NCI-H2196 treated with DMSO at 0.1 percent for 48 hours (cell line): ENCODE results near the gene EIF4E2.
"Not testable (repeated sequence)": the region's sequence is repeated elsewhere in the genome, so short reads cannot be mapped to it uniquely, and the experiment has no call there.

ENCODE experiments used
- DNase-seq: peaks from one replicate; lab custom pipeline; 2025; ENCODE audit not compliant: unreplicated experiment; lab: John Stamatoyannopoulos, UW

The EIF4E2 gene

DNA sequence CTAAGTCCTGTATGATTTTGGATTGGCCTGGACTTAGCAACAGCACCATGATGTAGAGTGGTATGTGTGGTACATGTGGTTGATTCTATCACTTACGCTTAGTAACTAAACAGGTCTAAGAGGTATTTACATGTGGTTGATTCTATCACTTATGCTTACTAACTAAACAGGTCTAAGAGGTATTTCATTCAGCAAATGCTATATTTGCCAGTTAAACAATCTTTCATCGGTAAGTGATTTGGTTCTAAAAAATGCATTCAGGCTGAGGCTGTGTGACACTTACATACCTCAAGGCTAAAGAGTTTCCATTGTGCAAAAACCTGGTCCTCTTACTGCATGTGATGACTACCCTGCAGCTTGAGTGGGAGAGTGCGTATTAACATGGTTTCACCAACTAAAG is 13.1 kb downstream of the EIF4E2 start:
- no peak for DNase-seq

DNA sequence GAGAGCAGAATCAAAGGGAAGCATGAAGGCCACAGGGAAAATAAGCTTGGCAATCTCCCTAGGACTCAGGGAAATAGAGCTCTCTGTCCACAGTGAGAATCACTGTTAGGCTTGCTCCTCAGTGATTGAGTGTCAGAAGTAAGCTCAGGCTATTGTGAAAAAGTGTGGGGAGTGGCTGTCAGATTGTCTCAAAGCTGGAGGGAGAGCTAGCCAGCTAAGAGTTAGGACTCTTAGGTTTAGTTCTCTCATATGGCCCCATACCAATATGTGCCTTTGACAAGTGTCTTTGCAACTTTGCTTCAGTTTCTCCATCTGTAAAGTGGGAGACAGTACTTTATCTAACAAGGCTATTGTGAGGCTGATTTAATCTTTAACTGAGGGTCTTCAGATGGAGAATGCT is 17.2 kb downstream of the EIF4E2 start:
- DNase-seq: no peak

DNA sequence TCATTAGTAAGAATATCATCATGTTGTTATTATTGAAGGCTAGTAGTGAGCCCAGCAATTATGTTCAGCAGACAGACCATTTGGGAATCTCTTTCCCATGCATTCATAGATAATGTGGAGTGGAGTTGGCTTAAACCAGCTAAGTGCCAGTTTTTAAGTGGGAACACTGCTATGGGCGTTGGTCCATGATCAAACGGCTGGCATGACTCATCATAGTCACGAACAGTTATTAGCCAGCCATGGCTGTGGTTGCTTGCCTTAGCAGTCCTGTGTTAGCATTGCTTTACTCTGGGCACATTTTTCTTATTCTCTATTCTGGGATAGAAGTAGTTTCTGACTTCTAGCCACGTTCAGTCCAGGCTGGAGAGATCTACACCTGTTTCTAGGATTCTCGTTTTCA is 17.7 kb downstream of the EIF4E2 start:
- no peak for DNase-seq

DNA sequence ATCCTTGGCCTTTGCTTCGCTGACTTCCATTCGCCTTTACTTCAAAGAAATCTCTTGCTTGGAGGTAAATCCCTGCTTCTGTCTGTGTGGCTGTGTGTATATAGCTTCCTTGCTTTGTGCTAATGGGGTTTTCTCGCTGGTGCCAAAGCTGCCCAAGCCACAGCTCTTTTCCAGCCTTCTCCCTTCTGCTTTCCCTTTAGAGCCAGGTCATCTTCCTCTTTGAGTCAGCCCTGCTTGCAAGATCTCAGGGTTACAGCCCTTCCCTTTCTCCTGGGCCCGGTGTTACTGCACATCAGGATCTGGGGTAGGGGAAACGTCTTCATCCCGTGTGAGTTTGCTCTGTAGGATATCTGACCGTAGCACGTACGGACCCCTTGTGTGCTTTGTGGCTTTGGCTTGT is 19.1 kb downstream of the EIF4E2 start:
- DNase-seq: no peak

DNA sequence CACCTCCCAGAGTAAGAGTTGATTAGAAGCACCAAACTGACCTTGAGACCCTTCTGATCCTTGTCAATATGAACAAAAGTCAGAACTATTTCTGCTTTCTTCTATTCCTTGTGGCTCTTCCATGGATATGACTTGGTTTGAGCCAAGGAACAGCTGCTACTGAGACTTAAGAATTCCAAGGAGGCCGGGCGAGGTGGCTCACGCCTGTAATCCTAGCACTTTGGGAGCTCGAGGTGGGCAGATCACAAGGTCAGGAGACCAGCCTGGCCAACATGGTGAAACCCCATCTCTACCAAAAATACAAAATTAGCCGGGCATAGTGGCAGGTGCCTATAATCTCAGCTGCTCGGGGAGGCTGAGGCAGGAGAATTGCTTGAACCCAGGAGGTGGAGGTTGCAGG is 20.0 kb downstream of the EIF4E2 start:
- not testable (repeated sequence) for DNase-seq

DNA sequence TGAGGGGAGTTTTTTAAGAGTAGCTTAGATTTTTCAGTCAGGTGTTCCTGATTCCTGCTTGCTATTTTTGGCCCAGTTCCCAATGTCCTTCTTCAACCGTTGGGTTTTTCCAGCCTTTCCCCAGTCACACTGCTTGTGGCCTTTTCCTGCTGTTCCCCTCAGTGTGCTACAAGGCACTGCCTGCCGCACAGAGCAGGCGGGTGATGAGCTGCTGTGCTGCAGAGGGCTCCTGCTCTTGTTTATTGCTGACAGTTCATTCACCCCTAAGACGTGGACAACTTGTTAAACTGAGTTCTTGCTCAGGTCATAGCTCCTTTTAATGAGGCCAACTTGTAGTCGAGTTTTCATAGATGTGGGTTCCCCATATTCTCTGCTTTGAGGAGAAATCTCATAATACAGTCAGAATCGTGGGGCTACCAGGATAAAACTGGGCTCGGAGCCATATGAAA is 20.6 kb downstream of the EIF4E2 start:
- no peak for DNase-seq

DNA sequence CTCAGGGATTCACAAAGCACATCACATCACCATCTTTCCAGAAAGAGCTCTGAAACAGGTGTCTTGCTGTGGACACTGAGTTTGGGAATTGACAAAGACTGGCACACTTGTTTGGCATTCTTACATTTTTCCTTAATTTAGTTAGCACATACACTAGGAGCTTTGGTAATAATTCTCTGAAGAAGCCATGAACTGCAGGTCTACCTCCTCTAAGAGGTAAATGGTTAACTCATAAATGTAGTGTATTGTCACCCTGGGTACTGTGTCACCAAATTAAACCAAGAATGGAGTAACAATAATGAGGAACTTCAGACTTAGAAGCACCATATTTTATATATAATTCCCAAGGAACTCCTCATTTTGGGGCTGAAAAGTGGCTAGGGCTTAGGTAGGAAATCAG is 22.6 kb downstream of the EIF4E2 start:
- DNase-seq: no peak

DNA sequence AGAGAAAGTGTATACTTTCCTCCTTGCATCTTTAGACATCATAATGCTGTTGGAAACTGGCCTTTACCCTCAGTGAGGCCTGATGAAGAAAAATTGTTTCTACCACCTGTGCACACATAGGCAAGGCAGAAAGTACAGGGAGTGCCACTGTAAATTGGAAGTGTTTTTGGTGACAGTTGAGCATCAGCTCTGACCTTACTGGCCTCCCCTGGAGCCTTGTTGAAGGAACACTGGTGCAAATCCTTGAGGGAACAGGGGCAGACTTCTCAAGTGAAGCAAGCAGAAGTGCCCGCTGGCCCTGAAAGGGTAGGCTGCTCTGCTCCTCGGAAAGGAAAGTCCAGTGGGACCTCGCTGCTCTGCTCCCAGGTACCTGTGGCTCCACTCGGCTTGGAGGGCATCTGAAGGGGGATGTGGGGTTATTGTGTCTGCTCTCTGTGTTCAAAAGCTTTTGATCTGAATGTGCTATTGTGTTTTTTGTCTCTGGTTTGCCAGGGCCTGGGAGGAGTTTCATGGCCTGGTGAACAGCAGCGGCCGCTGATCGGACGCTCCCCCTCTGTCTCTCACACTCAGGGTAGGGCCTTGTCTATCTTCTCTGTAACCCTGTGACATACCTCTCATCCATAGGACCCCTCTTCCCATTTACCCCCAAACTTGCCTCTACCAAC is 23.4 kb downstream of the EIF4E2 start:
- no peak for DNase-seq

DNA sequence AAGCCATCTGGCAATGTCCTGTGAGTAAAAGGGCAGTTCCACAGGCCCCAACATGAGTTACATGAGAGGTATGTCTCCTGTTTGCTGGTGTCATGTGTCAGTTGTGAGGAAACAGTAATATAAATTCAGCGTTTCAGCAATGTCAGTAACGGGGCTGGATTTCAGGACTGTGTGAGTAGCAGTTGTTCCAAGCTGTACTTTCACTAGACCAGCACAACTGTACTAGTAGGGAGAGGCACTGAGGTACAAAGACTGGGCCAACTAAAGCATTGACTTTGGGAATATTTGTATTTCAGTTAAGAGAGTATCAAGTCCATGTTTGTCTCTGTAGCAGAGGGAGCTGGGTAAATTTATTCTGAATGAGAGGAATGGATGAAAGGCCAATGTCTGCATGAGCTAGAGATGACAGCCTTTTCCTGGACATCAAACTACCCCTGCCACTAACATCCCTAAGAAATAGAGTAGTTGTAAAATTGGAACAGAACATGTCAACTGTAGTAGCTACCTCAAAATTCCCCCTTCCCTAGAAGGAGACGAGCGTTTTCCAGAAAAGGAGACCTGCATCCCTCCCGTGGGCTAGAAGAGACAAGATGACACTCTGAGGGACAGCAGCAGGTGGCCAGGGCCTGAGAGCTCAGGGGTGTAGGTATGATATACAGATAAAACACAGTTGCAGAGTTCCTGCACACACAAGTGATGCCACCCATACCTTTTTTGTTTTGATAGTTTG is 24.4 kb downstream of the EIF4E2 start:
- DNase-seq: no peak

DNA sequence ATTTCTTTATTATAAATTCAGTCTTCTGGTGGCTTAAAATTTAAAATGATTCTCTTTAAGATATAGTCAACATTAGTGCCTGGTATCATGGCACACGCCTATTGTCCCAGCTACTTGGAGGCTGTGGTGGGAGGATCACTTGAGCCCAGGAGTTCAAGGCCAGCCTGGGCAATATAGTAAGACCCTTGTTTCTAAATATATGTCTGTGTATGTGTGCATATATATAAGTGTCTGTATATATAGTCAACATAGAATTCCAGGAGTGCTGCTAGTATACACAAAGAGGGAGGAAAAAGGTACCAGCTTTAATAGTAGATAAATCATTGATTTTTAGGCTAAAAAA is 24.9 kb downstream of the EIF4E2 start:
- DNase-seq: no peak

DNA sequence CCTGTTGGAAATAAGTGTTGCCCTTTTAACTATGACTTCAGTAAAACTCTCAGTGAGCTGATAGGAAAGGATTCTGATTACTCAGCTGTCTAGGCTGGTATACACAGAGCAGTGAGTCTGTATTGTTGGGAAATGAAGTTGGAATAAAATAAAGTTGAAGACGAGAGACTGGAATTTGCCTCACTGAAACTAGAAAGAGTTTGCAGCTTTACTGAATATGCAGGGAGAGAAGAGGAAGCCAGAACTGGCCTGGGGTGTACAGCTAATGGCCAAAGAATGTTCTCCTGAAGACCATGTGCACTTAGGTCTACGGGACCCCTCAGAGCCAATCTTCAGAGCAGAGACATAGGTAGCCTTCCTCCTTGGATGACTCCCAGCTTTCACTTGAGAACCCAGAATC is 26.5 kb downstream of the EIF4E2 start:
- no peak for DNase-seq

DNA sequence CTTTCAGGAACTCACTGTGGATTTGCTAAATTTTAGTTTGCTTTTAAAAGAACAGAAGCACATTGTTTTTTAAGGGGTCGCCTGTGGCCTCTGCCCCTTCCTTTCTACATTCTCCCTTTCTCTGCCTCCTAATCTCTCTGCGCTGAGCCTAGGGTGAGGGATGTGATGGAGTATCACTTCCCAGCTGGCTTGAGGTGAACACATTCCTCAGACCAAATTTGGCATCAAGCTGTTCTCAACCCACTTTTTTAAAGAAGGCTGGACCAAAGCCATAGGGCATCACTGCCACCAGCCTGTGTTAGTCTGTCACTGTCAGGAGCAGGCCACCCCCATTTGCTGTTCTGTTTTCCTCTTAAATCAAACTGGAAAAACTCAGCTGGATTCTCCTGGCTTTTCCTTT is 27.4 kb downstream of the EIF4E2 start:
- no peak for DNase-seq

DNA sequence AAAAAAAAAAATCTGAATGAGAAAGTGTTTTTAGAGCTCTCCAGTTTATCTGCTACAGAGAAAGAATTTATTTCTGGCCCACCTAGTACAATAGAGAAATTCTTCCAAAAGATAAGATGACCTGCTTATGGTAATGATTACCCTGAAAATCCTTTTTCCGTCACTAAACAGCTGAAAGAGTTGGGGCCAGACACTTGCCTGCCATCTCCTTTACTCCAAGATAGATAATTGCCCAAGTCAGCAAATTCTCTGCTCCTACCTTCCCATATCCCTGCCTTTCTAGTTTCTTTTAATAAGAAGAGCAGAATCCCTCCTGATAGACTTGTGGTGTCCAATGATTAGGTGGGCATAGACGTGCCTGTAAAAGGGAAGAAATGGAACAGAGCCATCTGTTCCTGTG is 28.1 kb downstream of the EIF4E2 start:
- DNase-seq: no peak

DNA sequence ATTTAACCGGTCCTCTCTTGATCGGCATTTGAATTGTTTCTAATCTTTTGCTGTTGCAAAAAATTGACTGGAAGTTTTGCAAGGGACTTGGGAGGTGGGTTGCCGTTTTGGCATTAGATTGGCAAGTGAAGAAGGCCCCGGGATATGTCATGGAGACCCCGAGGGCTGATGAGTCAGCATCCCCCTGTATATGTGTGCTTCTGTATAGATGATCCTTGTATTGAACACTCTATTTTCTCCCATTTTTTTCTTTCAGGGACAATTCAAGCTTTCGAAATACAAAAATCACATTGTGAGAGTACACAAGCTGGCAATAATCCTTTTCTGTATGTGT is 30.1 kb downstream of the EIF4E2 start:
- DNase-seq: no peak

DNA sequence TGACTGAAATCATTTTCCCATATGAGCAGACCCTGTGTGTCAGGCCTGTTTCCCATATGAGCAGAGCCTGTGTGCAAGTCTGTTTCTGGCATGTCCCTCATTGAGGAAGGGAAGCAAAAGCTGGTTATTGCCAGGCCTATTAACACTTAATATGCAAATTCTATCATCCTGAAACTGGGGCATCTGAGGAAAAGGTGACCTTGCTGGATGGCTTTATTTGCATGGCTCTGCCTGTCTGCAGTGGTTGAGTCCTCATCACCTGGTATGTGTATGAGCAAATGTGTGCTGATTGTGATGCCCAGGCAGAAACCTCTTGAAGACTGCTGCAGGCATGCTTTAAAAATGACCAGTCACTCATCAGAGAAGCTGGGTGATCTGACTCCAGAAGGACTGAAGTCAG is 31.2 kb downstream of the EIF4E2 start:
- no peak for DNase-seq

DNA sequence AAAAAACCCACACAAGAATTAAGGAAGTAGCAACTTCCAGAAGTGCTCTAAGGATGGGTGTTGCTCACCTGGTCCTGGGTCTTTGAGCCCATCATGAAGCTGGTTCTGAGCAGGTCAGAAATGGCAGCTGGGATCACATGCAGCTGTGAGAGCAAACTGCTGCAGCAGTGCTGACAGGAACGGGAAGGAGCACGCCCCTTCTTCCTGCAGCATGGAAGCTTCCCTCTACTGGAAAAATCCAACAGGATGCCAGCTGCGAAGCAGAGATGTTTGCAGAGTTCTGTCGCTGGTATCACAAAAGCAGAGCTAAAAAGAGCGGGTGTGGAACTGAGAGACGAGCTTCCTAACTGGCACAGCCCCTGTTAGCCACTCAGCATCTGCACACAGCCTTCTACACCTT is 33.7 kb downstream of the EIF4E2 start:
- DNase-seq: no peak

DNA sequence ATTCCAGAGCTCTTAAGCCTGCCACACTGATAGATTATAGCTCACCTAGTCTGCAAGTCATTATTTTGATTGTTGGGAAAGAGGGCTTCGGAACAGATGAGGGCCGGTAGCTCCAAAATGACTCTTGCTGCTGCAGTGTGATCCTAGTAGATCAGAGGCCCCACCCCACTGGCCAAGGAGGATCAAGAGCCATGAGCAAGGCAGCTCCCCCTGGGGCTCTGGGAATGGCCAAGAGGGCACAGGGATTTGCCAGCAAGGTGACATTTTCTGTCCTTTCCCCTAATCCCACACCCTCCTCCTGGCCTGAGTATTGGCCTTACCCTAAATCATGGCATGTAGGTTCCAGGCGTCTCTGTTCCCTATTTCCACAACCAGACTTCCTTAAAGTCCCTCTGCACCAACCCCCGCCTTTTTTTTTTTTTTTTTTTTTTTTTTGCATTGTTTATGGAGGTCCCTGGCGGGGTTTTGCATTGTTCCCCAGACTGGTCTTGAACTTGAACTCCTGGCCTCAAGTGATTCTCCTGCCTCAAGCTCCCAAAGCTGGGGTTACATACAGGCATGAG is 36.5 kb downstream of the EIF4E2 start:
- no peak for DNase-seq

DNA sequence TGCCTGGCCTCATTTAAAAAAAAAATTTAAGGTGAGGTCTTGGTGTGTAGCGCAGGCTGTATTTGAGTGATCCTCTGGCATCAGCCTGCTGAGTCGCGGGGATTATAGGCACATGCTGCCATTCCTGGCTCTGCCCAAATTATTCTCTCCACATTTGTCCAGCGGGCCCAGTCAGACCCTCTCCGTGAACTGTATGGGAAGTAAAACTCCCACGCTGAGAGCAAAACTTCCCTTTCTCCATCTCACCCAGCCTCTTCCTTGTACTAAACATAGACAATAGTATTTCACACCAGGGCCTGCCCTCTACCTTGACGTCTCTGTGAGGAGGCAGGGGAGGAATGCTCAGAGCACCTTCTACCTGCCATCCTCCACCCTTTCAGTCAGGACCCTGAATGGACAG is 37.0 kb downstream of the EIF4E2 start:
- DNase-seq: no peak

DNA sequence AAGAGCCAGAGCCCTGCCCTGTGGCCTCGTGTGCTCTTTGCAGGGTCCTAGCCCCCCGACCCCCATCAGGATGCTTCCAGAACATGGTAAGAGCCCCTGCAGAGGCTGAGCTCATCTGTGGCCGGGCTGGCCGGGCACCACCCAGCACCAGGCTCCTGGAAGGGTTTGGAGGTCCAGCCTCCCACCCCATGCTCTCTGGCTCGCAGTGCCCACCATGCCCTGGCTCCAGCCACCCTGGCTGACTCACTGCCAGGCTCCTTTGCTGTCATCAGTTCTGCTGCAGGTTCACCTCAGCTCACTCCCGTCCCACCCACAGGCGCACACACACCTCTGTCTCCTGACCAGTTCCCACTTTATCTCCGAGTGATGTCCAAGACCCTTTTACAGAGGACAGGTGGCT is 37.5 kb downstream of the EIF4E2 start:
- DNase-seq: no peak

DNA sequence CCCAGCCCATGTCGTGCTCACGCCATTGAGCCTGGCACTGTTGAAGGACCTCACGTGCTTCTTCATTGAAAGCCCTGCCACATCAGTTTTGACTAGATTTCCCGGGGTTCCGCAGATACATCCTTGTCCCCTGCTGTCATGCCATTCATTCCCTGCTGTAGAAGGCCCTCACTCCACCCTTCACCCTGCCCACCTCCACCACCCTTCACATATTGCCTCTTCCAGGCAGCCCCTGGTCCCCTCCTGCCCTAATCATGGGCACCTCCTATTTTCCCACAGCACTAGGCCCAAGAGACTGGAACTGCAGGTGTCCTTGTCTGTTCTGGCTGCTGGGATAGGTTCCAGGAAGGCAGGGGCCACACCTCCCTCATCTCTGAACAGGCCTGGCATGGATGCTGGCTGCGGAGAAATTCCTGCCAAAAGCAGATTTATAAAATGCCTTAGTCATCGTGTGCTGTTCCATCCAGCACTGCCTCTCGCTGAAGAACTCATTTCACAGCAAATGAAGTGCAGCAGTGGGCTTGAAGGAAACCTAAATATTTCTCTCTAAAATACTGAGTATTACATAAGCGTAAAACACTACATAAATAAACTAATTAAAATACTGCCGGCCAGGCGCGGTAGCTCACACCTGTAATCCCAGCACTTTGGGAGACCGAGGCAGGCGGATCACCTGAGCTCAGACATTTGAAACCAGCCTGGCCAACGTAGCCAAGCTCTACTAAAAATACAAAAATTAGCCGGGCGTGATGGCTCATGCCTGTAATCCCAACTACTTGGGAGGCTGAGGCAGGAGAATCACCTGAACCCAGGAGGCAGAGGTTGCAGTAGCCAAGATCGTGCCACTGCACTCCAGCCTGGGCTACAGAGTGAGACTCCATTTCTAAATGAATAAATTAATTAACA is 38.4 kb downstream of the EIF4E2 start:
- DNase-seq: peak; percentile 51

DNA sequence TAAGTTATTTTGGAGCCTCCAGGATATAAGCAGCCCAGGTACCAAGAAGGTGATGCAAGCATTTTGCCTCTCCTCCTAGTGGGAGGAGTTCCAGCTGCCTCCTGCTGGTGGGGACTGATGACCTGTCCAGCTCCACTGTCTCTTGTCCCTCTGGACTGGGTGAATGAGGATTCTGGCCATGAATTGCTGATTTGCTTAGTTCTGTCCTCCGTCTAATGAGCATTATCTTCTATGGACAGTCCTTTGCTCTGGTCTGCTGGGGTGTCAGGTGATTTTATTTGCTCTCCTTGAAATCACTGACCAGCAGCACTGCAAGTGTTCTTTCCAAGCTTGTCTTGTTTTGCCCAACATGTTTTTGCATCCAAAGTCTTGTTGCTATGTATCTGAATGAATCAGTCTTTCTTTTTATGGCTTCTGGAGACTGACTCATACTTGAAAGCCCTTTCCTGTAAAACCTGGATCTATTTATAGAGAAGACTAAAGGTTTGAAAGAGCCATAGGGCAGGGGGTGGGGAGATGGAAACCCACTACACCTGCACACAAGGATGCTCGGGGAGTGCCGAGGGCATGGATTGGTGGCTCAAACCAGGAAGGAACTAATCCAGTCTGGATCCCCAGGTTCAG is 42.4 kb downstream of the EIF4E2 start:
- peak; percentile 19 for DNase-seq
